ENCODE results near the gene LTBP4.

Gene LTBP4

DNA sequence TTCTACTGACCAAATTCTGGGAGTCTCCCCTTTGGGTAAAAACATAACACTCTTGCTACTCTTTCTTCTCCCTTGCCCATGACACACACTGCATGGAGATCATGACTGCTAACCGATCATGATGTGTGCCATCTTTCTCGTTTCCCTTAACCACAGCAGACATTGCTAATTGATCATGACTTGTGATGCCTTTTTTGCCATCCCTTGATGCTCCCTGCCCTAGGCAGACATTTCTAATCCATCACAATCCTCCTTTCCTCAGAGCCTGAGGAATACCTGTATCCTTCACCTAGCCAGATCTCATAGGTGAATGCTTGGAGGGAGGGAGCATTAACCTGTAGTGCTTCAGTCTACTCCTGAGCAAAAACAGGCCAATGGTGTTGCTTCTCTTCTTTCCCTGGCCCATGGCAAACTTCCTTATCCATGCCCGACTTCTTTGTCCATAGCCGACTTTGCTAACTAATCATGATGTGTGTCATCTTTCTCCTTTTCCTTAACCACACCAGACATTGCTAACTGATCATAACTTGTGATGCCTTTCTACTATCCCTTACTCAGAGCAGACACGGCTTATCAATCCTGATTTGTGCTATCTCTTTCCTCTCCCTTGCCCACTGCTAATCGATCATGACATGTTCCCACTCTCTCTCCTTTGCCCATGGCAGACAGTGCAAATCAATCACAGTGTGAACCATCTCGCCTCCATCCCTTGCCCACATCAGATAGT lies 71.6 kb downstream of the LTBP4 start:
- intact Hi-C loops (cut with DNase I): no loop called here
- no peak for DNase-seq

DNA sequence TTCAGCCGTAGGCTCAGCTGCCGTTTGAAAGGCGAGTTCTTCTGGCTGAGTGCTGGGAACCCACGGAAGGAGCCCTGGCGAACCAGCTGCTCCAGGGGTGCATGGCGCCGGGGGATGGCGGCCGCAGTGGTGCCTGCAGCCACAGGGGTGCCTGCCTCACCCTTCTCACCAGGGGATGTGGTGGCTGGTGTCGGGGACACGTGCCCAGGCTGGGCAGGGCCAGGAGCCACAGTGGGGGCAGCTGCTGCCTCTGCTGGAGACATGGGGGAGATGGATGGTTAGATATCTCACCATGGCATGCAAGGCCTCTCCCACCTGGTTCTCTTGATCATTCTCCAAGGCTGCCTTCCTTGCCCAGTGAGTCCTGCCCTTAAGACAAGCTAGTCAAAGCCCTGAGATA lies 72.2 kb downstream of the LTBP4 start:
- intact Hi-C loops (cut with DNase I): no loop called here
- no peak for DNase-seq

DNA sequence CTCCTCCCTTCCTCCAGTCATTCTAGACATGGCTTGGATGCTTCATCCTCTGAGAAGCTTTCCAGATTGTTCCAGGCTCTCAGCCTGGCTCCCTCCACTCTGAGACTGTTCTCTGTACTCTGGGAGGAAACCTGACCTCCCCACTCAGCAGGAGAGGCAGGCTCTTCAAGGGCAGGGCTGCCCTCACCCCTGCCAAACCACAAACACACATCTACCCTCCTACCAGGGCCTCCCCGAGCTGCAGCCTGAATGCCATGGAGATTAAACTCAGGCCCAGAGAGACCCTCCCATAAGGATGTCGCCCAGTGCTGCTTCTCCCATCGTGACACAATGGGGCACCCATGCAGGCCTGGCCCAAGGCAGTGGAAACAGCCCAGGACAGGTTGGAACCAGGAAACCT lies 73.1 kb downstream of the LTBP4 start:
- intact Hi-C loops (cut with DNase I): no loop called here
- no peak for DNase-seq

DNA sequence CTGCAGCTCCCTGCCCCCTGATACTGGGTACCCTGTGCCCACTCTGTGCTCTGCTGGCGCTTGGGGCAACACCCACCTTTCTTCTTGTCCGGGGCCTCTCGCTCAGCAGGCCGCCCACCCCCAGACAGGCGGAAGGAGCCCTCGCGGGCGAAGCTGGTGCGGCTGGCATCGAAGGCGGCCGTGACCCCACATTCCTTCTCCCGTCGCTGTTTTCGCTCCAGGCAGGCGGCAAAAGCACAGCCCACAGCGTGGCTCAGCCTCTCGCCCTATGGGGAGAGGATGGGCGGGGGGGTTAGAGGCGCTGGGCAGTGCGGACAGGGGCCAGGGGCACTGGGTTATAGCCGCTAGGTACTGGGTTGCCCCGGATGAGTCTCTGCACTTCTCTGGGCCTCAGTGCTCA lies 76.0 kb downstream of the LTBP4 start:
- intact Hi-C loops (cut with DNase I): no loop called here
- DNase-seq: no peak
